Endothelial cell of umbilical vein (primary cell): ENCODE results near the gene YAP1. TPM values are rescaled to one million over a fixed set of nuclear protein-coding genes. Genes with fewer than 3 reads are reported as not detected.

Source experiments
- BruUV-seq: library from RNA; stranded (reverse); fragments of 400-500 nt; replicated peaks from 2 replicates; lab custom pipeline; 2021; lab: Mats Ljungman, UMichigan
- CTCF ChIA-PET: fragments of 300-600, 350-600 bp; sonication (Branson Sonifier 250); formaldehyde crosslinking; loops from one replicate; lab custom pipeline; 2021; ENCODE audit warnings: antibody characterized with exemption, inconsistent platforms; lab: Charles Lee
- POLR2A ChIA-PET: fragments of 300-600, 350-600 bp; sonication (Branson Sonifier 250); formaldehyde crosslinking; loops from one replicate; lab custom pipeline; 2021; ENCODE audit warnings: antibody characterized with exemption, inconsistent platforms; lab: Charles Lee
- DNase-seq: peaks from one replicate; pipeline ENCODE4 v3.0.0-alpha.2; 2011; ENCODE audit warnings: low read depth, low spot score
- FAIRE-seq: peaks from 2 replicates; lab custom pipeline; 2011; peaks lifted over from hg19 to GRCh38; lab: Jason Lieb, UNC
- H2AFZ ChIP-seq: 2 replicates; pipeline ENCODE4 v1.6.0; 2012; ENCODE audit warnings: low read depth, low read length, control low read depth, inconsistent platforms
- H3K27ac ChIP-seq: 2 replicates; pipeline ENCODE4 v1.5.1; 2011; ENCODE audit warnings: low read depth, mild to moderate bottlenecking, control low read depth, low read length, moderate library complexity; ENCODE audit not compliant: insufficient read depth
- H3K27me3 ChIP-seq, 2 experiments: 2 replicates each; pipeline versions ENCODE4 v1.6.0 to v1.6.1; 2011; ENCODE audit warnings: low read length in 2 of 2, mixed read lengths in 1 of 2; ENCODE audit not compliant: control insufficient read depth in 2 of 2, insufficient read depth in 2 of 2
- H3K36me3 ChIP-seq, 2 experiments: 2 replicates in 1 of 2; 3 replicates in 1 of 2; pipeline ENCODE4 v1.5.1; 2011; ENCODE audit warnings: low read length in 2 of 2, mild to moderate bottlenecking in 1 of 2, moderate library complexity in 1 of 2; ENCODE audit not compliant: control insufficient read depth in 2 of 2, insufficient read depth in 2 of 2; ENCODE audit errors: extremely low read depth in 1 of 2
- H3K4me1 ChIP-seq: 3 replicates; pipeline ENCODE4 v1.5.1; 2011; ENCODE audit warnings: mild to moderate bottlenecking, low read length; ENCODE audit not compliant: control insufficient read depth, insufficient read depth; ENCODE audit errors: extremely low read depth
- H3K4me2 ChIP-seq: 2 replicates; pipeline ENCODE4 v1.6.1; 2011; ENCODE audit warnings: low read length, control low read depth, mixed read lengths; ENCODE audit not compliant: insufficient read depth
- H3K4me3 ChIP-seq, 3 experiments: fragments of 200-600 bp in 1 of 3; sonication (generic), shearing (Covaris generic) in 1 of 3; replicated peaks in 1 of 3; 2 replicates each; pipeline ENCODE4 v1.5.1; 2011 to 2016; ENCODE audit warnings: control low read depth in 3 of 3, low read length in 3 of 3, mild to moderate bottlenecking in 2 of 3, inconsistent platforms in 1 of 3, low read depth in 1 of 3, moderate library complexity in 1 of 3; ENCODE audit not compliant: insufficient read depth in 1 of 3
- H3K79me2 ChIP-seq: 2 replicates; pipeline ENCODE4 v1.6.0; 2012; ENCODE audit warnings: low read length, inconsistent platforms; ENCODE audit not compliant: control insufficient read depth, insufficient read depth
- H3K9ac ChIP-seq: replicated peaks from 2 replicates; pipeline ENCODE3; 2011; ENCODE audit warnings: low read length, control low read depth; ENCODE audit not compliant: insufficient read depth; ENCODE audit errors: extremely low read depth
- H3K9me1 ChIP-seq: replicated peaks from 3 replicates; pipeline ENCODE4 v1.6.0; 2011; ENCODE audit warnings: mild to moderate bottlenecking, low read length; ENCODE audit not compliant: control insufficient read depth, insufficient read depth; ENCODE audit errors: extremely low read depth
- H3K9me3 ChIP-seq: replicated peaks from 2 replicates; pipeline ENCODE4 v1.5.1; 2012; ENCODE audit warnings: low read length, inconsistent platforms; ENCODE audit not compliant: control insufficient read depth, insufficient read depth
- H4K20me1 ChIP-seq: replicated peaks from 2 replicates; pipeline ENCODE3; 2011; ENCODE audit warnings: mild to moderate bottlenecking, low read length; ENCODE audit not compliant: control insufficient read depth, insufficient read depth; ENCODE audit errors: extremely low read depth
- CTCF ChIP-seq, 2 donors: IDR thresholded peaks; 1 replicate in 1 of 2; 2 replicates in 1 of 2; pipeline ENCODE4 v1.5.1; 2011; ENCODE audit warnings: low read length in 2 of 2, mild to moderate bottlenecking in 2 of 2, moderate library complexity in 2 of 2, control low read depth in 1 of 2, inconsistent platforms in 1 of 2, low read depth in 1 of 2; ENCODE audit not compliant: insufficient read depth in 1 of 2; ENCODE audit errors: extremely low read depth in 1 of 2
- EZH2 ChIP-seq: IDR thresholded peaks from 2 replicates; pipeline ENCODE4 v1.6.1; 2012; ENCODE audit warnings: borderline replicate concordance, low read depth, mild to moderate bottlenecking, moderate library complexity, low read length, inconsistent platforms; ENCODE audit not compliant: severe bottlenecking
- FOS ChIP-seq: IDR thresholded peaks from 2 replicates; pipeline ENCODE4 v1.6.1; 2011; ENCODE audit warnings: mild to moderate bottlenecking, low read length, moderate library complexity, borderline replicate concordance; ENCODE audit not compliant: insufficient read depth
- GATA2 ChIP-seq: IDR thresholded peaks from 2 replicates; pipeline ENCODE4 v1.7.0; 2011; ENCODE audit warnings: low read depth, mild to moderate bottlenecking, moderate library complexity, mixed read lengths, low read length; ENCODE audit not compliant: insufficient read length, insufficient read depth
- JUN ChIP-seq: IDR thresholded peaks from 2 replicates; pipeline ENCODE4 v1.6.1; 2011; ENCODE audit warnings: borderline replicate concordance, low read depth; ENCODE audit not compliant: insufficient read length, insufficient read depth
- MYC ChIP-seq: IDR thresholded peaks from one replicate; pipeline ENCODE4 v1.6.1; 2011; ENCODE audit warnings: mild to moderate bottlenecking, low read depth, low read length
- POLR2A ChIP-seq: IDR thresholded peaks from 2 replicates; pipeline ENCODE4 v1.6.1; 2012; ENCODE audit warnings: low read depth, mild to moderate bottlenecking, control low read depth, low read length
- POLR2AphosphoS5 ChIP-seq: IDR thresholded peaks from 2 replicates; pipeline ENCODE4 v1.6.1; 2012; ENCODE audit warnings: low read depth, mild to moderate bottlenecking, control low read depth, low read length, moderate library complexity; ENCODE audit not compliant: insufficient read depth
- dilution Hi-C: fragments of 300-500 bp; cut with MboI; formaldehyde crosslinking; loops from one replicate; pipeline ENCODE4 v1.15.0; 2019; ENCODE audit warnings: low sequenced_read_pairs; ENCODE audit not compliant: extremely low pct_ligation_motif_present
- intact Hi-C: fragments of 100-400 bp; cut with micrococcal nuclease; formaldehyde crosslinking; loops from one replicate; pipeline ENCODE4 v1.10.0; 2022
- polyA plus RNA-seq, 4 experiments: library from polyadenylated mRNA; depleted of rRNA in 3 of 4; stranded (reverse) in 3 of 4; unstranded in 1 of 4; fragments of >200 nt; gene quantifications; 2 replicates each; pipeline versions ENCODE4 v1.2.1 to v1.2.3, GENCODE V29; 2011 to 2012; ENCODE audit warnings: missing spikeins in 1 of 4
- total RNA-seq: library from RNA; stranded (reverse); gene quantifications from 2 replicates; pipeline ENCODE4 v1.2.3, GENCODE V29; 2021
- TF ChIP-seq, protein P1 (sequence below): IDR thresholded peaks from 2 replicates; pipeline ENCODE4 v1.6.1; 2011; ENCODE audit not compliant: insufficient read depth, insufficient read length

YAP1 gene
- total and polyA plus RNA-seq, 2 donors (not counting 3 experiments of a cell fraction or from before 2014, with no cell fraction given), result 32.6 to 48.9 TPM

DNA sequence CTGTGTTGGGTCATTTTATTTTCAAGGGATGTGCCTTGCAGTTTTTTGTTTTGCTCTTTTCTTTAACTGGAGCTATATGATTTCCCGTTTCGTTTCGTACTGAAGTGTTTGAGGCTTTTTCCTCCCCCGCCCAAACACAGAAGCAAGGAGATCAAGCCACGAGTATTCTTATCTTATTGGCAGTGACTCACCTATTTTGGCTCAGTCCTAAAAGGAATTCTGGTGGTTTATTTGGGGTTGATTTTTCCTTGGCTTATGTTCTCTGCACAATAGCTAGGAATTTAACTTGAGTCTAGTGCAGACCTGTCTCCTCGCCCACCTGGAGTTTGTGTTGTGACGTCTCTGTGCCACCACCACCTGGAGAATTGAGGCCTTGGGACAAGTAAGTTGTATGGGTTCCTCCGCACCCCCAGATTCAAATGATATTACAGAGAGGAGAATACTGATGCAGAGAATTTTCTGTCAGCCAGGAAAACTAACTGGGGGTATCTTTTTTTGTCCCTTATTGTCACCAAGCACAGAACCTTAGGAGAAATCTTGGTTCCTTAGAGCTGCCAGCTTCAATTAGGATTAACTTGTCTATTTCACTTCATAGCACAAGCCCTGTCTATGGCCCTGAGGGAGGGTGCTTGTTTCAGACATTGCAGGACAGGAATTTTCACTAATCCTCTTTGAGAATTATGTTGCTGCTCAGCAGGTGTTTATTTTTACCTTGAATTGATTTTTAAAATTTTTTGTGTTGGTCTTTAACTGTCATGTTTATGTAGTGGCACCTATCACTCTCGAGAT lies 116.6 kb downstream of the YAP1 start:
- H3K4me1 ChIP-seq, result peaks cover 24% of the 10 kb centered on the region
- intact Hi-C loops (loop anchor here (1.0 to 10.0 kb wide), 5 partner anchors 42 to 362 kb away; partner anchors contain the start of gene YAP1), dilution Hi-C loops (no loop called here)
- H3K36me3 ChIP-seq, result peaks cover 0 to 5% of the 10 kb centered on the region in 2 experiments
- H3K9ac ChIP-seq, result peak overlapping the region; percentile 35
- no peaks in the 10 kb centered on the region for H3K79me2 ChIP-seq
- FAIRE-seq, result peak; percentile 80
- no TSS peak for BruUV-seq
- ChIA-PET POLR2A (interaction anchor here (0.7 to 1.9 kb wide), 2 partner anchors 8 to 219 kb away, joined by 3 to 5 read pairs; no protein-coding TSS in a partner anchor), CTCF (interaction anchor here (0.7 to 2.1 kb wide), 8 partner anchors 9 to 166 kb away, joined by 3 to 8 read pairs (median 4); no protein-coding TSS in a partner anchor)
- peak overlapping the region in 1 of 3 experiments; percentile 9 for H3K4me3 ChIP-seq
- H3K9me1 ChIP-seq, result no peaks in the 10 kb centered on the region
- H4K20me1 ChIP-seq, result no peaks in the 10 kb centered on the region
- no peak overlapping the region for H2AFZ ChIP-seq
- H3K9me3 ChIP-seq, result no peaks in the 10 kb centered on the region
- H3K4me2 ChIP-seq, result peak overlapping the region; percentile 58
- H3K27me3 ChIP-seq, result no peaks in the 10 kb centered on the region
- TF ChIP-seq MYC (no peak), CTCF (IDR thresholded peaks at IDR 0.05; ENCODE audit: extremely low read depth in 1 of 2, insufficient read depth in 1 of 2, low read depth in 1 of 2, low read length in 2 of 2) (no peak), JUN (peak; percentile 23), EZH2 (no peak), GATA2 (peak; percentile 74), POLR2A (no peak), FOS (peak; percentile 81), POLR2AphosphoS5 (no peak)
- TF ChIP-seq, protein P1, sequence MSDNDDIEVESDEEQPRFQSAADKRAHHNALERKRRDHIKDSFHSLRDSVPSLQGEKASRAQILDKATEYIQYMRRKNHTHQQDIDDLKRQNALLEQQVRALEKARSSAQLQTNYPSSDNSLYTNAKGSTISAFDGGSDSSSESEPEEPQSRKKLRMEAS, result no peak
- peak overlapping the region; percentile 54 for H3K27ac ChIP-seq
- DNase-seq, result peak; percentile 61
